Right hindlimb (tissue), 1 donor: ENCODE data around the gene RNF168.
A peak's percentile ranks its signal among the peaks of the same experiment; 100 is the strongest.
"Not testable (repeated sequence)": the region's sequence is repeated elsewhere in the genome, so short reads cannot be mapped to it uniquely, and the experiment has no call there.

ENCODE experiments used
- DNase-seq: peaks from one replicate; pipeline ENCODE4 v3.0.0-alpha.2; 2018

Gene RNF168

DNA sequence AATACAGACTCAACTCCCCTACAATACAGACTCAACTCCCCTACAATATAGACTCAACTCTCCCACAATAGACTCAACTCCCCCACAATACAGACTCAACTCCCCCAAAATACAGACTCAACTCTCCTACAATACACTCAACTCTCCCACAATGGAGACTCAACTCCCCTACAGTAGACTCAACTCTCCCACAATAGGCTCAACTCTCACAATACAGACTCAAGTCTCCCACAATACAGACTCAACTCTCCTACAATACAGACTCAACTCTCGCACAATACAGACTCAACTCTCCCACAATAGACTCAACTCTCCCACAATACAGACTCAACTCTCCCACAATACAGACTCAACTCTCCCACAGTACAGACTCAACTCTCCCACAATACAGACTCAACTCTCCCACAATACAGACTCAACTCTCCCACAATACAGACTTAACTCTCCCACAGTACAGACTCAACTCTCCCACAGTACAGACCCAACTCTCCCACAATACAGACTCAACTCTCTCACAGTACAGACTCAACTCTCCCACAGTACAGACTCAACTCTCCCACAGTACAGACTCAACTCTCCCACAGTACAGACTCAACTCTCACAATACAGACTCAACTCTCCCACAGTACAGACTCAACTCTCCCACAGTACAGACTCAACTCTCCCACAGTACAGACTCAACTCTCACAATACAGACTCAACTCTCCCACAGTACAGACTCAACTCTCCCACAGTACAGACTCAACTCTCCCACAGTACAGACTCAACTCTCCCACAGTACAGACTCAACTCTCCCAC lies 40.7 kb downstream of the RNF168 start:
- DNase-seq = not testable (repeated sequence)

DNA sequence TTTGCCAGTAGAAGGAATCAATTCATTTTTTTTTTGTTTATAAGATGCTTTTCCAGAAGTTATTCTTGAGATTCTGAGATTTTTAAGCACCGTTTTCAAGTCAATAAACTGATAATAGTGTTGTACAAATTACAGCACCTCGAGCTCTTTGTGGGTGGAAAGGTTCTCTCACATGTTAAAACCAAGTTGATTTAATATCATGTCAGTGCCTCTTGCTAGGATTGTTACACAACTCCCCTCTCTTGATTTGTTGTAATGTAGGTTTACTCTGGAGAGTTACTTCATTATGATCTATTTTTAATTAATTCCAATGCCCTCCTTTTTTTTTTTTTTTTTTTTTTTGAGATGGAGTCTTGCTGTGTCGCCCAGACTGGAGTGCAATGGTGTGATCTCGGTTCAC lies 45.5 kb downstream of the RNF168 start:
- no peak for DNase-seq

DNA sequence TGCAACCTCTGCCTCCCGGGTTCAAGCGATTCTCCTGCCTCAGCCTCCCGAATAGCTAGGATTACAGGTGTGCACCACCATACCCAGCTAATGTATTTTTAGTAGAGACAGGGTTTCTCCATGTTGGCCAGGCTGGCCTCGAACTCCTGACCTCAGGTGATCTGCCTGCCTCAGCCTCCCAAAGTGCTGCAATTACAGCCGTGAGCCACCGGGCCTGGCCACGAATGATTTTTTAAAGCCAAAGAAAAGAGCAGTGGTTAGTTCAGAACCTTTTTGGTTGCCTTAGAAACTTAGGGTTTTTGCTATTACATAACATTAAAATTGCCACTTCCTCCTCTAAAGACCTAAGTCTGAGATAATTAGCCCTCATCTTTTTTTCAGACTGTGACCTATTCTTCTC lies 46.1 kb downstream of the RNF168 start:
- DNase-seq = not testable (repeated sequence)

DNA sequence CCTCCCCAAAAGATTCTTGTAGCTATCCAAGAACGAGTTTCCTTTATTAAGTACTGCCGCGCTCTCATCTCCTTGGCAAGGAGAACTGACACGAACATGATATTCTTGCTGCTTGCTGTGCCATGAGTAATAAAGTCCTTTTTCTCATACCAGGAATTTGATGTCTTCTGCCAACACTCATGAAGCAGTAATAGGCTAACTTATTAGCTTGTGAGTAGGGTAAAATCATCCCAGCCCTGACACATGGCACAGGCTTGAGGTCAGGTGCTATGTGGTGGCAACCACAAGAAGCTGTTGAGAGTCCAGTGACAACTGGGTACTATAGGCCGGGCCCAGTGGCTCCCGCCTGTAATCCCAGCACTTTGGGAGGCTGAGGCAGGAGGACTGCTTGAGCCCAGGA lies 48.6 kb downstream of the RNF168 start:
- no peak for DNase-seq

DNA sequence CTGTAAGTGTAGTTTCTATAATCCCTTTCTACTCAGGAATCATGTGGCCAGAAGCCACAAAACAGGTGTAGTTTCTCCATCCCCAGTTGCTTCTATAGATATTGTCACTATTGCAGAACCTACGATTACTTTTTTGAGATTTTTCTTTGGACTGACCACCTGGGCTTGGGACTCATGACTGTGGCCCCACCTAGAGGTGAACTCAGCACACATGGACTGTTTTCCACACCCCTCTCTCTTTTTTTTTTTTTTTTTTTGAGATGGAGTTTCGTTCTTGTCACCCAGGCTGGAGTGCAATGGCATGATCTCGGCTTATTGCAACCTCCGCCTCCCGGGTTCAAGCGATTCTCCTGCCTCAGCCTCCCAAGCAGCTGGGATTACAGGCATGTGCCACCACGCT lies 58.2 kb downstream of the RNF168 start:
- DNase-seq = not testable (repeated sequence)

DNA sequence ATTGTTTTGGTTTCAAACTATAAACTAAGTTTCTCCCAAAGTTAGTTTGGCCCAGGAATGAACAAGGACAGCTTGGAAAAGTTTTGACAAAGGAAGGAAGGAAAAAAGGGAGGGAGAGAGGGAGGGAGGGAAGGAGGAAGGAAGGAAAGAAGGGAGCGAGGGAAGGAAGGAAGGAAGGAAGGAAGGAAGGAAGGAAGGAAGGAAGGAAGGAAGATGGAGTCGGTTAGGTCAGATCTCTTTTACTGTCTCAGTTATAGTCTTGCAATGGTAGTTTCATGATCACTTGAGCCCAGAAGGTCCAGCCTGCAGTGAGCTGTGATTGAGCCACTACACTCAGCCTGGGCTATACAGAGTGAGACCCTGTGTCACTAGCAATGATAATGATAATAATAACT lies 59.1 kb downstream of the RNF168 start:
- no peak for DNase-seq

DNA sequence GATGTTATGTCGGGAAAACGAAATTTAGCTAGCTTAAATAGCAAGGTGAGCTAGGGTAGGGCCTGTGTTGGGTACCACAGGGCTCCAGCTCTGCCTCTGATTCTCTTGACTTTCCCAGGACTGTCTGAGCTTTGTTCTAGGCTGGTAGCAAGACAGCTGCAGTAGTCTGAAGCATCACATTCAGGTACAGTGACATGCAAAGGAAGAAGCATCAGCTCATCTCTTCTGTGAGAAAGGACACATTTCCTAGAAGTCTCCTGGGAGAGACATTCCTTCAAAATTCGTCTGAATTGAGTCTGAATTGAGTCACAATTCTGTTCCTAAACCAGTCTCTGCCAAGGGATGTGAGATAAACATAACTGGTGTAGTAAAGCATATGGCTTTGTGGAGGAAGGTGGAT lies 62.9 kb downstream of the RNF168 start:
- DNase-seq = no peak

DNA sequence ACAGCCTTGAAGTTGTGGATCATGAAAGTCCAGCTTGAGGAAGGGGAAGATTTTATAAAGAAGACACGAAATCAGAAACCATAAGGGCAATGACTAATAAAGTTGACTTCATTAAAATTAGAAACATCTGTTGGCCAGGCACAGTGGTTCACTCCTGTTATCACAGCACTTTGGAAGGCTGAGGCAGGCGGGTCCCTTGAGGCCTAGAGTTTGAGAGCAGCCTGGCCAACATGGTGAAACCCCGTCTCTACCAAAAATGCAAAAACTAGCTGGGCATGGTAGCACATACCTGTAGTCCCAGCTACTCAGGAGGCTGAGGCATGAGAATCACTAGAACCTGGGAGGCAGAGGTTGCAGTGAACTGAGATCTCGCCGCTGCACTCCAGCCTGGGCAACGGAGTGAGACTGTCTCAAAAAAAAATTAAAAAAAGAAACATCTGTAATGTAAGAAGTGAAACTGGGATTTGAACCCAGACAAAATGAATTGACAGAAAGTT lies 63.5 kb downstream of the RNF168 start:
- DNase-seq = no peak

DNA sequence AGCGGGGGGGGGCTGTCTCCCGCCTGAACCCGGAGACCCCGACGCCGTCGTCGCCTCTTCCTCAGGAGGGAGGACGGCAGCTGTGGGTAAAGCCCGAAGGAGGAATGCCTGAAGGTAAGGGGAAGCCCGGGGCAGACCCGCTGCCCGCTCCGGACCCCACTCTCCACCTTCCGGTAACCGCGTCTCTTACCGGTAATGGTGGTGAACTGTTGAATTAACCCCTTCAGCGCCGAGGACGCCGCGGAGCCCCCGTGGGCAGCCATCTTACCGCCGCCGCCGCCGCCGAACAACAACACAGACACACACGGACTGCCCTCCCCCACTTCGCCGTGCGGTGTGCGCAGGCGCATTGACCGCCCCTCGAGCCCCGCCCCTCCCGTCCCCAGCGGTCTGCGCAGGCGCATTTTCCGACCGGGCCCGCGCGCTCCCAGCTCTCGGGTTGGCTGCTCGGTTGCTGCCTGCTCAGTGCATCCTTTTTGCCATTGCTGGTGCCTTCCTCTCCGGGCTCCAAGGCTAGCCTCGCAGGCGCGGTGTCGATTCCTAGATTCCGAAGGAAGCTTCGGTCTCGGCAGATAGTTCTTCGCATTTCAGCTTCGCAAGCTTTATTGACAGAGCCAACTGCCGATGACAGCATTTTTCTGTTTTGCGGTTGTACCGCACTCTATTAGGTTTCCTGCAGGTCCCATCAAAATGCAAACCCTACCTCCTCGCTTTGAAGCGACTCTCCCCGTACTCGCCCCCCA lies 71.3 kb downstream of the RNF168 start, which contains the start of gene UBXN7:
UBXN7 (minus strand) TSS at position 291 of the 743 bp plus-strand sequence; CDS start at position 263, 28 bp downstream.
- DNase-seq = peak; percentile 98

DNA sequence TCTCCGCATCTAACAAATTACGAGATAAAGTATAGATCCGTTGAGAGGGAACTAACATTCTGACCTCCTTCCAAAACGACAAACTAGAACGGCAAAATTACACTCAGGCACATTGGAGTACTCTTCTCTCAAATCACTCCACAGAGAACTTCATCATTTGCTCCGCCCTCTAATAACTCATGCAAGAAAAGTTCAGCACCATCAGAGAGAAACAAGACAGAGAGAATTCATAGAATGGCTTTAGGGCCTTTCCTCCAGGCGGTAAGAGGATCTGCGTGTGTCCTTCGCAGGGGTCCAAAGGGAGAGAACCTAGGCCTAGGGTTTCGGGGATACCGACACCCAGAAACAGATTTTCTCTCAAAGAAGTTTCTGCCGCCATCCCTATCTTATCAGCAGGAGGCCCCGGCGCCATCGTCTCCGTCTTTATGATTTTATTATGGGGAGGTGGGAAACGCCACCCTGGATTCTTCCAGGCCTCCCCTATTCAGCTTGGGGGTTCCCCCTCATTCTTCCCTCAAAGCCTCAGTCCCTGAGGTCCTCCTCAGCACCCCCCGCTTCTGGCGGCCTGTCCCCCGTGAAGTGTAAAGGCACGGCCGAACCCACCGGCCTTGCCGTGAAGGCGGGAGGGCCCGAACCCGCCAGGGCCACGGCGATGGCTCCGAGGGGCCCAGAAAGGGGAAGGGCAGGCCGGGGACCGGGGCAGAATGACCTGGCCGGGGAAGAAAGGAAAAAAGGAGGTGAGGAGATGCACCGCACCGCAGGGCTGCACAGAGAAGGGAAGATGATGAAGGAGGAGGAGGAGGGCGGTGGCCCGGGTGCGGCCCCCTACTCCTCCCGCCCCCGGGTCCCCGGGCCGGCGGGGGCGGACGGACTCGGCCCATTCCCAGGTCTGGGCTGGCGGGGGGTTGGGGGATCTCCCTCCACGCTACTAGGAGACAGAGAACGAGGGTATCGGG lies 72.1 kb downstream of the RNF168 start:
- peak; percentile 54 for DNase-seq

DNA sequence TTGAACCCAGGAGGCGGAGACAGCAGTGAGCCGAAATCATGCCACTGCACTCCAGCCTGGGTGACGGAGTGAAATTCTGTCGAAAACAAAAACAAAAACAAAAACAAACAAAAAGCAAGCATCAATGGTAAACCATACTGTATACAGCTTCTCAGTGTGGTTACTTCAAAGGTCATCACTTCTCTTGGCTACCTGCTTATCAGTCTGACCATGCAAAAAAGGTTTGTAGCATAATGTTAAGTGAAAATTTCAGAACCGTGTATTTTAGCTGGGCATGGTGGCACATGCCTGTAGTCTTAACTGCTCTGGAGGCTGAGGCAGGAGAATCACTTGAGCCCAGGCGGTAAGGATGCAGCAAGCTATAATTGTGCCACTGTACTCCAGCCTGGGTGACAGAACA lies 75.5 kb downstream of the RNF168 start:
- DNase-seq = no peak

DNA sequence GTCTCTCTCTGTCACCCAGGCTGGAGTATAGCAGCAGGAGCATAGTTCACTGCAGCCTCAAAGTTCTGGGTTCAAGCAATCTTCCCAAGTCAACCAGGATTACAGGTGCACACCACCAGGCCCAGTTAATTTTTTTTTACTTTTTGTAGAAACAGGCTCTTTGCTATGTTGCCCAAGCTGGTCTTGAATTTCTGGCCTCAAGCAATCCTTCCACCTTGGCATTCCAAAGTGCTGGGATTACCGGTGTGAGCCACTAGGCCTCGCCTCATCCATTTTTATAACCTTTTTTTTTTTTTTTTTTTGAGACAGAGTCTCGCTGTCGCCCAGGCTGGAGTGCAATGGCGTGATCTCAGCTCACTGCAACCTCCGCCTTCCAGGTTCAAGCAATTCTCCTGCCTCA lies 79.1 kb downstream of the RNF168 start:
- not testable (repeated sequence) for DNase-seq

DNA sequence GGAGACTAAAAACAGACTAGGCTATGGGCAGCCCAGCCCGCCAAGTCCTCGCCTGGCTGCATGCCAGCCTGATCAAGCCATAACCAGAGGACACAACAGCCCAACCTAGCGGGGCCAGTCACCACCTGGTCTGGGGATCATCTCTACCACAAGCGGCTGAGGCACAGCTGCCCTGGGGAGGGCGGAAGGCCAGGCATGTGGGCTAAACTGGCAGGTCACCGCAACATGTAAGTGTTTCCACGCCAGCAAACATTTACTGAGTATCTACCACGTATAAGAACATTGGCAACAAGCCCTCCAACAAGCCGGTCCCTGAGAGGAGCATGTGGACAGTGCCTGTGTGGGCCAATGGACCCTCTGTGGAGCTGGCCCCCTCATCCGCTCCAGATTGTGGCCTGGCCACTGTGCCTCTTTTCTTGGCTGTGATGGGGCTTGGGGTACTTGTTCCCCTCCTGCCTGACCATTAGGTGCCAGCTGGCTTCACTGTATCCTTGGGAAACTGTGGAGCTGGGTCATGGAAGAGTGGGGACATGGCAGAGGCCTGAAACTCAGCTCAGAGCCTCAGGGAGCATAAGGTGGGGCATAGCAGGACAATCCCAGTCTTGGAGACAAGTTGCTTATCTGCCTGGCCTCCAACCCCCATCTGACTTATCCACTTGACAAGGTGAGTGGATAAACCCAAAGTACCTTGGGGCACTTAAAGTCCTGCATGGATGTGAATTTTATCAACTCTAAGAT lies 80.4 kb downstream of the RNF168 start:
- DNase-seq = peak; percentile 82

DNA sequence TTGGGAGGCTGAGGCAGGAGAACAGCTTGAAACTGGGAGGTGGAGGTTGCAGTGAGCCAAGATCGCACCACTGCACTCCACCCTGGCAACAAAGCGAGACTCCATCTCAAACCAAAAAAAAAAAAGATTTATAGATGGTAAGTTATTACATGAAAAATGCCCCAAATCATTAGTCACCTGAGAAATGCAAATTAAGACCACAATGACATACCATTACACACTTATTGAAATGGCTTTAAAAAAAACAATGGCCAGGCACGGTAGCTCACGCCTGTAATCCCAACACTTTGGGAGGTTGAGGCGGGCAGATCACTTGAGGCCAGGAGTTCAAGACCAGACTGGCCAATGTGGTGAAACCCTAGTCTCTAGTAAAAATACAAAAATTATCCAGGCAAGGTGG lies 81.9 kb downstream of the RNF168 start:
- DNase-seq = not testable (repeated sequence)

DNA sequence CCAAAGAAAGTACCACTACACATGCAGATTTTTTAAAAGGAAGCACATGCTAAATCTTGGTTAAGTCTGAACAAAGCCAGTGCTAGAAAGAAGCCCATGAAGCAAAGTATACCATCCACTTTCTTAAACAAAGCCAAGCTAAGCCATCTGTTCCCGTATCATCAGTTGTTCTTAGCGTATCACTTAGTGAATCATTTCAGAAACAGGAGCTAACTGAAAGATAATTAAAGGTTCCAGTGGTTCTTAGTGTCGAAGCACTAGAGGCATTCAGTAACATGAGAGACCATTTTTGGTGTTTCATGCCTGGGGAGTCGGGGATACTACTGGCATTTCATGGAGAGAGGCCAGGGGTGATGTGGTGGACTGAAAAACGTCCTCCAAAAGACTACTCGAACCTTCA lies 84.2 kb downstream of the RNF168 start:
- no peak for DNase-seq
